Subcutaneous abdominal adipose tissue (tissue), 5 donors: ENCODE measurements around the gene CYP51A1.
"Not testable (repeated sequence)": the region's sequence is repeated elsewhere in the genome, so short reads cannot be mapped to it uniquely, and the experiment has no call there.

Experiments used
- H3K27ac ChIP-seq: one replicate; pipeline ENCODE4 v1.7.0; 2013; ENCODE audit warnings: low read depth, mild to moderate bottlenecking, inconsistent platforms, low read length, moderate library complexity
- H3K27me3 ChIP-seq, 5 donors: one replicate each; pipeline ENCODE4 v1.7.0; 2013; ENCODE audit warnings: low read length in 5 of 5, inconsistent platforms in 1 of 5; ENCODE audit not compliant: control insufficient read depth in 5 of 5, insufficient read depth in 4 of 5
- H3K36me3 ChIP-seq, 5 donors: one replicate each; pipeline ENCODE4 v1.7.0; 2013; ENCODE audit warnings: low read length in 5 of 5; ENCODE audit not compliant: control insufficient read depth in 5 of 5, insufficient read depth in 5 of 5
- H3K4me1 ChIP-seq, 5 donors: one replicate each; pipeline ENCODE4 v1.7.0; 2013; ENCODE audit warnings: low read length in 5 of 5, mild to moderate bottlenecking in 3 of 5, moderate library complexity in 1 of 5; ENCODE audit not compliant: control insufficient read depth in 5 of 5, insufficient read depth in 5 of 5
- H3K4me3 ChIP-seq, 5 donors: one replicate each; pipeline ENCODE4 v1.7.0; 2013; ENCODE audit warnings: low read length in 5 of 5, low read depth in 1 of 5
- H3K9ac ChIP-seq, 5 donors: one replicate each; pipeline ENCODE4 v1.7.0; 2013; ENCODE audit warnings: low read length in 5 of 5, mild to moderate bottlenecking in 4 of 5, moderate library complexity in 3 of 5
- H3K9me3 ChIP-seq, 5 donors: one replicate each; pipeline ENCODE4 v1.7.0; 2013; ENCODE audit warnings: low read length in 5 of 5; ENCODE audit not compliant: control insufficient read depth in 5 of 5
- donor health status: healthy.
- donor health status: healthy.
- donor health status: healthy.
- donor health status: healthy.
- donor health status: healthy.

The CYP51A1 gene

GRCh38 chr7:92092210-92092609 lies 42.1 kb downstream of the CYP51A1 start:
- Histone ChIP-seq H3K4me1 (no peaks in the 10 kb centered on the region), H3K4me3 (no peak overlapping the region), H3K27ac (no peak overlapping the region), H3K9ac (no peak overlapping the region), H3K9me3 (no peaks in the 10 kb centered on the region), H3K27me3 (no peaks in the 10 kb centered on the region), H3K36me3 (peaks cover 41 to 64% (median 61%) of the 10 kb centered on the region in 5 donors)

GRCh38 chr7:92088266-92088665 lies 46.0 kb downstream of the CYP51A1 start:
- Histone ChIP-seq H3K9me3 (no peaks in the 10 kb centered on the region), H3K27ac (no peak overlapping the region), H3K27me3 (no peaks in the 10 kb centered on the region), H3K9ac (no peak overlapping the region), H3K36me3 (peaks cover 47 to 78% (median 68%) of the 10 kb centered on the region in 5 donors), H3K4me1 (no peaks in the 10 kb centered on the region), H3K4me3 (no peak overlapping the region)

GRCh38 chr7:92083922-92084321 lies 50.4 kb downstream of the CYP51A1 start:
- H3K9ac ChIP-seq, H3K27ac ChIP-seq, H3K4me1 ChIP-seq, H3K4me3 ChIP-seq, H3K27me3 ChIP-seq, H3K9me3 ChIP-seq: not testable (repeated sequence)
- H3K36me3 ChIP-seq: peaks cover 46 to 70% (median 65%) of the 10 kb centered on the region in 5 donors

- H3K9me3 ChIP-seq: no peaks in the 10 kb centered on the region
- H3K4me3 ChIP-seq: no peak overlapping the region
- no peaks in the 10 kb centered on the region for H3K27me3 ChIP-seq
- peaks cover 29 to 44% (median 30%) of the 10 kb centered on the region in 5 donors for H3K36me3 ChIP-seq
- no peak overlapping the region for H3K27ac ChIP-seq
- H3K4me1 ChIP-seq: no peaks in the 10 kb centered on the region
- no peak overlapping the region for H3K9ac ChIP-seq
Measured at GRCh38 chr7:92076509-92076908, 57.8 kb downstream of the CYP51A1 start.

GRCh38 chr7:92075455-92076158 lies 58.7 kb downstream of the CYP51A1 start:
- Histone ChIP-seq H3K36me3 (peaks cover 31 to 52% (median 35%) of the 10 kb centered on the region in 5 donors), H3K27ac (no peak overlapping the region), H3K9ac (no peak overlapping the region), H3K9me3 (no peaks in the 10 kb centered on the region), H3K4me1 (no peaks in the 10 kb centered on the region), H3K27me3 (no peaks in the 10 kb centered on the region), H3K4me3 (no peak overlapping the region)

- Histone ChIP-seq H3K27me3 (no peaks in the 10 kb centered on the region), H3K9ac (no peak overlapping the region), H3K9me3 (no peaks in the 10 kb centered on the region), H3K36me3 (peaks cover 21 to 51% (median 34%) of the 10 kb centered on the region in 5 donors), H3K4me3 (no peak overlapping the region), H3K27ac (no peak overlapping the region), H3K4me1 (no peaks in the 10 kb centered on the region)
Measured at GRCh38 chr7:92072708-92073107, 61.6 kb downstream of the CYP51A1 start.

GRCh38 chr7:92072121-92072520 lies 62.2 kb downstream of the CYP51A1 start:
- no peaks in the 10 kb centered on the region for H3K9me3 ChIP-seq
- peaks cover 21 to 51% (median 34%) of the 10 kb centered on the region in 5 donors for H3K36me3 ChIP-seq
- no peak overlapping the region for H3K27ac ChIP-seq
- H3K4me3 ChIP-seq: no peak overlapping the region
- no peaks in the 10 kb centered on the region for H3K27me3 ChIP-seq
- H3K4me1 ChIP-seq: no peaks in the 10 kb centered on the region
- no peak overlapping the region for H3K9ac ChIP-seq

GRCh38 chr7:92071032-92071431 lies 63.2 kb downstream of the CYP51A1 start:
- Histone ChIP-seq H3K27ac (no peak overlapping the region), H3K9ac (peak overlapping the region in 1 of 5 donors; percentile 11), H3K27me3 (no peaks in the 10 kb centered on the region), H3K9me3 (no peaks in the 10 kb centered on the region), H3K4me3 (no peak overlapping the region), H3K4me1 (no peaks in the 10 kb centered on the region), H3K36me3 (peaks cover 26 to 53% (median 39%) of the 10 kb centered on the region in 5 donors)

GRCh38 chr7:92064438-92065029 lies 69.7 kb downstream of the CYP51A1 start:
- Histone ChIP-seq H3K4me3 (no peak overlapping the region), H3K9ac (no peak overlapping the region), H3K36me3 (peaks cover 17 to 53% (median 30%) of the 10 kb centered on the region in 5 donors), H3K9me3 (no peaks in the 10 kb centered on the region), H3K27ac (no peak overlapping the region), H3K4me1 (no peaks in the 10 kb centered on the region), H3K27me3 (no peaks in the 10 kb centered on the region)
